OCI-LY7 (cell line): ENCODE measurements around the gene EIF4G1. TPM values are rescaled to one million over a fixed set of nuclear protein-coding genes. Genes with fewer than 3 reads are reported as not detected.

Experiments
- BruUV-seq: library from RNA; stranded (reverse); fragments of 400-500 nt; replicated peaks from 2 replicates; lab custom pipeline; 2021; lab: Mats Ljungman, UMichigan
- CTCF ChIA-PET: fragments of 300-600 bp; sonication (Branson Sonifier 250); formaldehyde crosslinking; loops from one replicate; lab custom pipeline; 2022; ENCODE audit warnings: antibody characterized with exemption; ENCODE audit not compliant: unreplicated experiment; lab: Charles Lee
- POLR2A ChIA-PET: fragments of 300-600 bp; sonication (Branson Sonifier 250); formaldehyde crosslinking; loops from one replicate; lab custom pipeline; 2022; ENCODE audit warnings: antibody characterized with exemption; lab: Charles Lee
- DNase-seq: peaks from one replicate; pipeline ENCODE4 v3.0.0-alpha.2; 2015; ENCODE audit warnings: low spot score
- H2AFZ ChIP-seq: fragments of 200-600 bp; sonication (generic), shearing (Covaris generic); 2 replicates; pipeline ENCODE4 v1.6.1; 2014; ENCODE audit warnings: mild to moderate bottlenecking, antibody characterized with exemption, low read length, moderate library complexity
- H3K27ac ChIP-seq: fragments of 200-600 bp; sonication (generic); 2 replicates; pipeline ENCODE4 v1.5.1; 2014; ENCODE audit warnings: mixed run types, low read depth, mild to moderate bottlenecking, moderate library complexity, low read length, inconsistent platforms; ENCODE audit not compliant: poor library complexity, severe bottlenecking
- H3K36me3 ChIP-seq: fragments of 200-600 bp; sonication (generic); 2 replicates; pipeline ENCODE4 v1.6.1; 2014; ENCODE audit warnings: mild to moderate bottlenecking, antibody characterized with exemption, low read length, moderate library complexity, mixed read lengths; ENCODE audit not compliant: insufficient read depth
- H3K4me1 ChIP-seq: fragments of 200-600 bp; sonication (generic); 2 replicates; pipeline ENCODE4 v1.5.1; 2014; ENCODE audit warnings: mild to moderate bottlenecking, low read length; ENCODE audit not compliant: insufficient read depth, poor library complexity, severe bottlenecking
- H3K4me2 ChIP-seq: fragments of 200-600 bp; sonication (generic); 2 replicates; pipeline ENCODE4 v1.6.1; 2014; ENCODE audit warnings: mild to moderate bottlenecking, low read length
- H3K4me3 ChIP-seq: fragments of 200-600 bp; sonication (generic); 2 replicates; pipeline ENCODE4 v1.5.1; 2014; ENCODE audit warnings: mild to moderate bottlenecking, low read depth, low read length; ENCODE audit not compliant: poor library complexity, severe bottlenecking
- H3K79me2 ChIP-seq: fragments of 200-600 bp; sonication (generic); 2 replicates; pipeline ENCODE4 v1.6.1; 2016; ENCODE audit warnings: low read depth, mild to moderate bottlenecking, low read length, moderate library complexity, mixed read lengths; ENCODE audit not compliant: insufficient read depth
- H3K9me2 ChIP-seq: fragments of 200-600 bp; sonication (generic); 2 replicates; pipeline ENCODE4 v1.6.1; 2016; ENCODE audit warnings: mild to moderate bottlenecking, low read length, mixed read lengths; ENCODE audit not compliant: insufficient read depth
- H3K9me3 ChIP-seq: fragments of 200-600 bp; sonication (generic); 2 replicates; pipeline ENCODE4 v1.6.1; 2014; ENCODE audit warnings: mild to moderate bottlenecking, mixed run types, low read length, mixed read lengths
- H4K20me1 ChIP-seq: fragments of 200-600 bp; sonication (generic); 2 replicates; pipeline ENCODE4 v1.6.1; 2014; ENCODE audit warnings: mild to moderate bottlenecking, antibody characterized with exemption, low read length, moderate library complexity, mixed read lengths; ENCODE audit not compliant: insufficient read depth
- CTCF ChIP-seq: fragments of 200-600 bp; sonication (generic); conservative IDR thresholded peaks from 2 replicates; pipeline ENCODE4 v1.5.1; 2014; ENCODE audit warnings: mild to moderate bottlenecking, antibody characterized with exemption, low read length, moderate library complexity, mixed read lengths
- EZH2phosphoT487 ChIP-seq: fragments of 200-600 bp; sonication (generic); IDR thresholded peaks from 2 replicates; pipeline ENCODE4 v1.6.1; 2018; ENCODE audit warnings: low read depth, borderline replicate concordance, mild to moderate bottlenecking, mixed run types, antibody characterized with exemption, low read length, moderate library complexity, mixed read lengths
- intact Hi-C: fragments of 100-400 bp; cut with micrococcal nuclease; formaldehyde crosslinking; loops from one replicate; pipeline ENCODE4 v1.10.0; 2022; ENCODE audit not compliant: unreplicated experiment
- total RNA-seq, 2 experiments: library from RNA; depleted of rRNA in 1 of 2; stranded (reverse); fragments of >200 nt in 1 of 2; shearing (Covaris generic) in 1 of 2; gene quantifications; 2 replicates each; pipeline ENCODE4 v1.2.3, GENCODE V29; 2014 to 2022

The EIF4G1 gene
- total RNA-seq, 2 experiments from 2014 or later = 245 to 412 TPM

GRCh38 chr3:184368116-184368515 is 53.7 kb downstream of the EIF4G1 start:
- Histone ChIP-seq H3K27ac (no peak overlapping the region), H3K4me1 (peaks cover 19% of the 10 kb centered on the region), H3K79me2 (peaks cover 19% of the 10 kb centered on the region; the same call in 1 of the 2 replicates), H2AFZ (no peak overlapping the region), H3K4me3 (no peak overlapping the region), H3K36me3 (peaks cover 52% of the 10 kb centered on the region), H4K20me1 (no peaks in the 10 kb centered on the region; the same call in 1 of the 2 replicates), H3K4me2 (no peak overlapping the region), H3K9me2 (no peaks in the 10 kb centered on the region), H3K9me3 (no peaks in the 10 kb centered on the region)
- TF ChIP-seq EZH2phosphoT487 (no peak), CTCF (no peak)
- intact Hi-C loops = no loop called here
- POLR2A ChIA-PET = no interaction called here
- BruUV-seq = no TSS peak
- DNase-seq = no peak
- CTCF ChIA-PET = no interaction called here

- POLR2A ChIA-PET = no interaction called here
- no peak for DNase-seq
Measured at GRCh38 chr3:184368586-184369183, 54.3 kb downstream of the EIF4G1 start.

More at GRCh38 chr3:184368586-184369183, 54.3 kb downstream of the EIF4G1 start:
- H2AFZ ChIP-seq = no peak overlapping the region
- TF ChIP-seq CTCF (no peak), EZH2phosphoT487 (no peak)
- no peak overlapping the region for H3K27ac ChIP-seq
- H3K79me2 ChIP-seq = peaks cover 15% of the 10 kb centered on the region; the same call in 1 of the 2 replicates
- BruUV-seq = no TSS peak
- peaks cover 52% of the 10 kb centered on the region for H3K36me3 ChIP-seq
- no peak overlapping the region for H3K4me3 ChIP-seq
- H4K20me1 ChIP-seq = no peaks in the 10 kb centered on the region; the same call in 1 of the 2 replicates
- H3K9me3 ChIP-seq = no peaks in the 10 kb centered on the region
- CTCF ChIA-PET = interaction anchor here (0.5 kb wide), 1 partner anchor 26 kb away, joined by 3 read pairs; no protein-coding TSS in a partner anchor
- no peaks in the 10 kb centered on the region for H3K9me2 ChIP-seq
- H3K4me1 ChIP-seq = peaks cover 18% of the 10 kb centered on the region
- H3K4me2 ChIP-seq = no peak overlapping the region
- intact Hi-C loops = no loop called here
